ENCODE results near the gene ASXL3. TPM values are rescaled to one million over a fixed set of nuclear protein-coding genes. Genes with fewer than 3 reads are reported as not detected.

Gene ASXL3
- total RNA-seq, 1 experiment from 2014 or later, result 0.11 TPM

DNA sequence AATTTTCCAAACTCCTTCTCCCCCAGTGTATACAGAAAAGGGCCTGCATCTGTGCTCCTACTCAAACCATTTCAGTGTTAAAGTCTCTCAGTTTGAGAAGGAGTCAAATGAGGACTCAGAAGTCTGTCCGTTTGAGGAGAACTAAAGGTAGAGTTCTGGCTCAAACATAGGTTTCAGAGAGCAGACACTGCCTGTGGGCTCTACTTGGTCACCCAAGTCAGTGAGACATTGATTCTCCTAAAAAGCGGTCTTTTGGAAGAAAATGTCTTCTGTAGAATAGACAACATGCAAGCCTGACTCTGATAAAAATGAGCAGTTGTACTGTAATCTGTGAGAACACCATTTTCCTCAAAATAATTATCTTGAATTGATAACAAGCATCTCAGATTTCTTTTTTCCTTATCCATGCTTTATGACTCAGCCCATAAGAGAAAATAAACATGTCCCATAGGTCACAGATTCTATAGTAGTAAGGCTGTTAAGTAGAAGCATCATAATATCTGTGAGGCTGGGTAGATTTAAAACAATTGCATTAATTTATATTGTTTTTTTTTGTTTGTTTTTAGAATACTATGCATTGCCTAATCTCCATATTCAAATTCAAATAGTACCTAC, 82.8 kb downstream of the ASXL3 start:
- ChIA-PET CTCF (no interaction called here), POLR2A (ENCODE audit: low non-redundant PET) (no interaction called here)
- H3K27me3 ChIP-seq (replicated peaks; ENCODE audit: insufficient read depth, low read depth, low read length, poor library complexity), result peaks cover 7% of the 10 kb centered on the region
- no peaks in the 10 kb centered on the region for H3K4me1 ChIP-seq (ENCODE audit: insufficient read depth, low read length, poor library complexity, severe bottlenecking)
- no TSS peak for BruUV-seq (replicated peaks)
- no peak for DNase-seq (ENCODE audit: low spot score)
- H3K27ac ChIP-seq (ENCODE audit: low read depth, low read length, poor library complexity, severe bottlenecking), result no peak overlapping the region
- H3K9me3 ChIP-seq (ENCODE audit: low read depth, low read length, poor library complexity, severe bottlenecking), result no peaks in the 10 kb centered on the region
- H3K4me3 ChIP-seq (ENCODE audit: low read depth, low read length, poor library complexity, severe bottlenecking), result no peak overlapping the region
- no peak for TF ChIP-seq EZH2 (IDR thresholded peaks at IDR 0.05; ENCODE audit: borderline replicate concordance, low read depth, low read length, poor library complexity, severe bottlenecking)
- TF ChIP-seq, protein P1, sequence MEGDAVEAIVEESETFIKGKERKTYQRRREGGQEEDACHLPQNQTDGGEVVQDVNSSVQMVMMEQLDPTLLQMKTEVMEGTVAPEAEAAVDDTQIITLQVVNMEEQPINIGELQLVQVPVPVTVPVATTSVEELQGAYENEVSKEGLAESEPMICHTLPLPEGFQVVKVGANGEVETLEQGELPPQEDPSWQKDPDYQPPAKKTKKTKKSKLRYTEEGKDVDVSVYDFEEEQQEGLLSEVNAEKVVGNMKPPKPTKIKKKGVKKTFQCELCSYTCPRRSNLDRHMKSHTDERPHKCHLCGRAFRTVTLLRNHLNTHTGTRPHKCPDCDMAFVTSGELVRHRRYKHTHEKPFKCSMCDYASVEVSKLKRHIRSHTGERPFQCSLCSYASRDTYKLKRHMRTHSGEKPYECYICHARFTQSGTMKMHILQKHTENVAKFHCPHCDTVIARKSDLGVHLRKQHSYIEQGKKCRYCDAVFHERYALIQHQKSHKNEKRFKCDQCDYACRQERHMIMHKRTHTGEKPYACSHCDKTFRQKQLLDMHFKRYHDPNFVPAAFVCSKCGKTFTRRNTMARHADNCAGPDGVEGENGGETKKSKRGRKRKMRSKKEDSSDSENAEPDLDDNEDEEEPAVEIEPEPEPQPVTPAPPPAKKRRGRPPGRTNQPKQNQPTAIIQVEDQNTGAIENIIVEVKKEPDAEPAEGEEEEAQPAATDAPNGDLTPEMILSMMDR (conservative IDR thresholded peaks at IDR 0.05; ENCODE audit: low read depth, low read length), result no peak
- intact Hi-C loops (cut with micrococcal nuclease; ENCODE audit: unreplicated experiment), result loop anchor here (10.0 kb wide), 1 partner anchor 426 kb away; no protein-coding TSS in a partner anchor
- no peaks in the 10 kb centered on the region for H3K36me3 ChIP-seq (ENCODE audit: insufficient read depth, low read length, poor library complexity, severe bottlenecking)

DNA sequence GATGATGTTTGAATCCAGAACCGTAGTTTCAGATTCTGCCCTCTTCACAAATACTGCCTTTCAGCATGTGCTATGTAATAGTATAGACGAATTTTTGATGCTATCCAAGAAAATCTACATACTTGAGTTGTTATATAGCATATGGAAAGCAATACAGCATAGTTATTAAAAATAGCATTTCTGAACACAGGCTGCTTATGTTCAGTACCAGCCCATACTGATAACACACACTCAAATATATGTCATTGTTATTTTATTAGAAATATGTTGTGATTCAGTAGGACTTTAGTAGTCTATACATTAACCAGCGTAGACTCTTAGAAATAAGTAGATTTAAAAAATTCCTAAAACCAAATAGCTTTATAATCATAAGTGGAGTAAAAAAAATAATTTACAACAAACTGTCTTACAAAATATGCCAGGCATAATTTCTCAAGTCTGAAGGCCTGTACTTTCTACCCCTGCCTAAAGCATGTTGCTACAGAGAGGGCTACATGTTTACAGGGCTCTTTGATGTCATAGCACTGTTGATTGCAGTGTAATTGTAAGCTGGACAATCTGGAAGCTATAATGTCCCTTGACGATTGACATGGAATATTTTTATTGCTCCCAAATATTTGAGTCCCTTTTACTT, 86.3 kb downstream of the ASXL3 start:
- ChIA-PET POLR2A (ENCODE audit: low non-redundant PET) (no interaction called here), CTCF (no interaction called here)
- Histone ChIP-seq H3K36me3 (ENCODE audit: insufficient read depth, low read length, poor library complexity, severe bottlenecking) (no peaks in the 10 kb centered on the region), H3K27ac (ENCODE audit: low read depth, low read length, poor library complexity, severe bottlenecking) (no peak overlapping the region), H3K4me1 (ENCODE audit: insufficient read depth, low read length, poor library complexity, severe bottlenecking) (no peaks in the 10 kb centered on the region), H3K4me3 (ENCODE audit: low read depth, low read length, poor library complexity, severe bottlenecking) (no peak overlapping the region), H3K9me3 (ENCODE audit: low read depth, low read length, poor library complexity, severe bottlenecking) (no peaks in the 10 kb centered on the region), H3K27me3 (replicated peaks; ENCODE audit: insufficient read depth, low read depth, low read length, poor library complexity) (no peaks in the 10 kb centered on the region)
- intact Hi-C loops (cut with micrococcal nuclease; ENCODE audit: unreplicated experiment), result loop anchor here (10.0 kb wide), 1 partner anchor 430 kb away; no protein-coding TSS in a partner anchor
- no peak for DNase-seq (ENCODE audit: low spot score)
- TF ChIP-seq, protein P1 (conservative IDR thresholded peaks at IDR 0.05; ENCODE audit: low read depth, low read length), result no peak
- TF ChIP-seq EZH2 (IDR thresholded peaks at IDR 0.05; ENCODE audit: borderline replicate concordance, low read depth, low read length, poor library complexity, severe bottlenecking), result no peak
- no TSS peak for BruUV-seq (replicated peaks)

DNA sequence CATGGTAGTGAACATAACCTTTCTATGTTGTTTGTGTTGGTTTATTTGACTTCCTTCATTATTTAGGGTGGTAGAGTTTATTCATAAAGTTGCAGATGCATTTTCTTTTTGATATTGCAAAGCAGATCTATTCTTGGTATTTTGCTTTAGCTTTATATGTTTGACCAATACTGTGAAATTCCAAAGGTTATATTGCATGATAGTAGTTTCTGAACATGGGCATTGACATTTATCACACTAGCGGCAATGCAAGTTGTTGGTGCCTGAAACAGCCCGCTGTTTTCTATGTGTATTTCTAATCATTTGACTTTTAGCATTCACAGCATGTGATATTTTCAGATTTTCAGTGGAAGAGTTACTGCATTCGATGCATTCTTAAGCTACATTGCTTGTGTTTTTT, 87.2 kb downstream of the ASXL3 start:
- BruUV-seq (replicated peaks), result no TSS peak
- Histone ChIP-seq H3K9me3 (ENCODE audit: low read depth, low read length, poor library complexity, severe bottlenecking) (no peaks in the 10 kb centered on the region), H3K27ac (ENCODE audit: low read depth, low read length, poor library complexity, severe bottlenecking) (no peak overlapping the region), H3K36me3 (ENCODE audit: insufficient read depth, low read length, poor library complexity, severe bottlenecking) (no peaks in the 10 kb centered on the region), H3K27me3 (replicated peaks; ENCODE audit: insufficient read depth, low read depth, low read length, poor library complexity) (no peaks in the 10 kb centered on the region), H3K4me1 (ENCODE audit: insufficient read depth, low read length, poor library complexity, severe bottlenecking) (no peaks in the 10 kb centered on the region), H3K4me3 (ENCODE audit: low read depth, low read length, poor library complexity, severe bottlenecking) (no peak overlapping the region)
- ChIA-PET POLR2A (ENCODE audit: low non-redundant PET) (no interaction called here), CTCF (no interaction called here)
- TF ChIP-seq EZH2 (IDR thresholded peaks at IDR 0.05; ENCODE audit: borderline replicate concordance, low read depth, low read length, poor library complexity, severe bottlenecking), result no peak
- TF ChIP-seq, protein P1 (conservative IDR thresholded peaks at IDR 0.05; ENCODE audit: low read depth, low read length), result no peak
- intact Hi-C loops (cut with micrococcal nuclease; ENCODE audit: unreplicated experiment), result loop anchor here (10.0 kb wide), 1 partner anchor 430 kb away; no protein-coding TSS in a partner anchor
- DNase-seq (ENCODE audit: low spot score), result no peak
